ENCODE results near the gene STX10.

DNA sequence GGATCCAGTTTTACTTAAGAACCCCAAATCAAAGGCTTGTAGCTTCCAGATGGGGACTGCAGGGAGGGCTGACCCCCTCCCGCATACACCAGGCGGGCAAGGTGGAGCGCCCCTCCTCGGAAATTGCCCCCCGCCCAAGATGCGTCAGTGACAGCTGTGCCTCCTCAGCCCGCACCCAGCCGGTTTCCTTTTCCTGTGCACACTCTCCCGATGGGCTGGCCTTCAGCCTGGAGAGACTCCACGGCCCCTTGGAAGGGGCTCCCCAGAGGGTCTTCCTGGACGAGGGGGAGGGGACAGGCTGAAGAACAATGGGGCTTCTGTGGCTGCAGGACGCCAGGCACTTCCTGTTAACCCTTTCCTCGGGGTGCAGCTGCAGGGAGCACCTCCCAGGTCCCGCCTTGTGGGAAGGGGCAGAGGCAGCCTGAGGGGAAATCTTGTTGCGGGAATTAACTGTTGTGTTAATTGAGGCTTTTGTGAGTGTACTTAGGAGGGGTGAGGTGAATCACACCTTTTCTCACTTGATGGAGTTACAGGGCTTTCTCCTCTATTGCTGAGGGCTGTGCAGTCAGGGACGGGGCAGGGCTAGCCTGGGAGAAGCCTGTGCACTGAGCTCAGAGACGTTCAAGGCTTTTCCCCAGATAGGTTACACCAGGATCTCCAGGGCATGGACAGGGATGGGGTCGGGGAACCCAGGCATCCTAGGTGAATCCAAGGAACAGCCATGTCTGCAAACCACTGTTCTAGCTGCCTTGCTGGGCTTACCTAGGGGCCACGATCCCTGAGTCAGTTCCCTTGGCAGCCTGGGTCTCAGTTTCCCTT lies 14.4 kb upstream of the STX10 start:
- TF ChIP-seq CREB1 (CRISPR knock-in tag; IDR thresholded peaks at IDR 0.05) (peak; percentile 78; the same call in 1 of the 2 replicates), ZNF263 (CRISPR knock-in tag; IDR thresholded peaks at IDR 0.05; ENCODE audit: low read depth) (peak; percentile 93), NFE2L1 (CRISPR knock-in tag; IDR thresholded peaks at IDR 0.05) (peak; percentile 68; the same call in 1 of the 2 replicates), ETV6 (CRISPR knock-in tag; IDR thresholded peaks at IDR 0.05) (peak; percentile 99), ELF4 (CRISPR knock-in tag; IDR thresholded peaks at IDR 0.05; ENCODE audit: low read depth) (no peak)
- TF ChIP-seq, protein P1, sequence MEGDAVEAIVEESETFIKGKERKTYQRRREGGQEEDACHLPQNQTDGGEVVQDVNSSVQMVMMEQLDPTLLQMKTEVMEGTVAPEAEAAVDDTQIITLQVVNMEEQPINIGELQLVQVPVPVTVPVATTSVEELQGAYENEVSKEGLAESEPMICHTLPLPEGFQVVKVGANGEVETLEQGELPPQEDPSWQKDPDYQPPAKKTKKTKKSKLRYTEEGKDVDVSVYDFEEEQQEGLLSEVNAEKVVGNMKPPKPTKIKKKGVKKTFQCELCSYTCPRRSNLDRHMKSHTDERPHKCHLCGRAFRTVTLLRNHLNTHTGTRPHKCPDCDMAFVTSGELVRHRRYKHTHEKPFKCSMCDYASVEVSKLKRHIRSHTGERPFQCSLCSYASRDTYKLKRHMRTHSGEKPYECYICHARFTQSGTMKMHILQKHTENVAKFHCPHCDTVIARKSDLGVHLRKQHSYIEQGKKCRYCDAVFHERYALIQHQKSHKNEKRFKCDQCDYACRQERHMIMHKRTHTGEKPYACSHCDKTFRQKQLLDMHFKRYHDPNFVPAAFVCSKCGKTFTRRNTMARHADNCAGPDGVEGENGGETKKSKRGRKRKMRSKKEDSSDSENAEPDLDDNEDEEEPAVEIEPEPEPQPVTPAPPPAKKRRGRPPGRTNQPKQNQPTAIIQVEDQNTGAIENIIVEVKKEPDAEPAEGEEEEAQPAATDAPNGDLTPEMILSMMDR (IDR thresholded peaks at IDR 0.05): no peak
- TF ChIP-seq, protein P2, sequence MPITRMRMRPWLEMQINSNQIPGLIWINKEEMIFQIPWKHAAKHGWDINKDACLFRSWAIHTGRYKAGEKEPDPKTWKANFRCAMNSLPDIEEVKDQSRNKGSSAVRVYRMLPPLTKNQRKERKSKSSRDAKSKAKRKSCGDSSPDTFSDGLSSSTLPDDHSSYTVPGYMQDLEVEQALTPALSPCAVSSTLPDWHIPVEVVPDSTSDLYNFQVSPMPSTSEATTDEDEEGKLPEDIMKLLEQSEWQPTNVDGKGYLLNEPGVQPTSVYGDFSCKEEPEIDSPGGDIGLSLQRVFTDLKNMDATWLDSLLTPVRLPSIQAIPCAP (CRISPR knock-in tag; IDR thresholded peaks at IDR 0.05): no peak
- TF ChIP-seq, protein P3, sequence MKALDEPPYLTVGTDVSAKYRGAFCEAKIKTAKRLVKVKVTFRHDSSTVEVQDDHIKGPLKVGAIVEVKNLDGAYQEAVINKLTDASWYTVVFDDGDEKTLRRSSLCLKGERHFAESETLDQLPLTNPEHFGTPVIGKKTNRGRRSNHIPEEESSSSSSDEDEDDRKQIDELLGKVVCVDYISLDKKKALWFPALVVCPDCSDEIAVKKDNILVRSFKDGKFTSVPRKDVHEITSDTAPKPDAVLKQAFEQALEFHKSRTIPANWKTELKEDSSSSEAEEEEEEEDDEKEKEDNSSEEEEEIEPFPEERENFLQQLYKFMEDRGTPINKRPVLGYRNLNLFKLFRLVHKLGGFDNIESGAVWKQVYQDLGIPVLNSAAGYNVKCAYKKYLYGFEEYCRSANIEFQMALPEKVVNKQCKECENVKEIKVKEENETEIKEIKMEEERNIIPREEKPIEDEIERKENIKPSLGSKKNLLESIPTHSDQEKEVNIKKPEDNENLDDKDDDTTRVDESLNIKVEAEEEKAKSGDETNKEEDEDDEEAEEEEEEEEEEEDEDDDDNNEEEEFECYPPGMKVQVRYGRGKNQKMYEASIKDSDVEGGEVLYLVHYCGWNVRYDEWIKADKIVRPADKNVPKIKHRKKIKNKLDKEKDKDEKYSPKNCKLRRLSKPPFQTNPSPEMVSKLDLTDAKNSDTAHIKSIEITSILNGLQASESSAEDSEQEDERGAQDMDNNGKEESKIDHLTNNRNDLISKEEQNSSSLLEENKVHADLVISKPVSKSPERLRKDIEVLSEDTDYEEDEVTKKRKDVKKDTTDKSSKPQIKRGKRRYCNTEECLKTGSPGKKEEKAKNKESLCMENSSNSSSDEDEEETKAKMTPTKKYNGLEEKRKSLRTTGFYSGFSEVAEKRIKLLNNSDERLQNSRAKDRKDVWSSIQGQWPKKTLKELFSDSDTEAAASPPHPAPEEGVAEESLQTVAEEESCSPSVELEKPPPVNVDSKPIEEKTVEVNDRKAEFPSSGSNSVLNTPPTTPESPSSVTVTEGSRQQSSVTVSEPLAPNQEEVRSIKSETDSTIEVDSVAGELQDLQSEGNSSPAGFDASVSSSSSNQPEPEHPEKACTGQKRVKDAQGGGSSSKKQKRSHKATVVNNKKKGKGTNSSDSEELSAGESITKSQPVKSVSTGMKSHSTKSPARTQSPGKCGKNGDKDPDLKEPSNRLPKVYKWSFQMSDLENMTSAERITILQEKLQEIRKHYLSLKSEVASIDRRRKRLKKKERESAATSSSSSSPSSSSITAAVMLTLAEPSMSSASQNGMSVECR (CRISPR knock-in tag; IDR thresholded peaks at IDR 0.05; ENCODE audit: borderline replicate concordance): peak; percentile 86; the same call in 1 of the 2 replicates

All from WTC11 (cell line).